22Rv1 (cell line): ENCODE measurements around the gene SHFL.

ENCODE experiments used
- H3K27ac ChIP-seq: fragments of 450-650 bp; 2 replicates; pipeline ENCODE4 v1.5.1; 2017
- ZFX ChIP-seq: fragments of 450-650 bp; IDR thresholded peaks from 2 replicates; pipeline ENCODE4 v1.6.1; 2017; ENCODE audit warnings: antibody characterized with exemption, borderline replicate concordance
- TF ChIP-seq, protein P1 (sequence below): fragments of 450-650 bp; IDR thresholded peaks from 2 replicates; pipeline ENCODE4 v1.5.1; 2017; ENCODE audit warnings: mild to moderate bottlenecking

SHFL gene

DNA sequence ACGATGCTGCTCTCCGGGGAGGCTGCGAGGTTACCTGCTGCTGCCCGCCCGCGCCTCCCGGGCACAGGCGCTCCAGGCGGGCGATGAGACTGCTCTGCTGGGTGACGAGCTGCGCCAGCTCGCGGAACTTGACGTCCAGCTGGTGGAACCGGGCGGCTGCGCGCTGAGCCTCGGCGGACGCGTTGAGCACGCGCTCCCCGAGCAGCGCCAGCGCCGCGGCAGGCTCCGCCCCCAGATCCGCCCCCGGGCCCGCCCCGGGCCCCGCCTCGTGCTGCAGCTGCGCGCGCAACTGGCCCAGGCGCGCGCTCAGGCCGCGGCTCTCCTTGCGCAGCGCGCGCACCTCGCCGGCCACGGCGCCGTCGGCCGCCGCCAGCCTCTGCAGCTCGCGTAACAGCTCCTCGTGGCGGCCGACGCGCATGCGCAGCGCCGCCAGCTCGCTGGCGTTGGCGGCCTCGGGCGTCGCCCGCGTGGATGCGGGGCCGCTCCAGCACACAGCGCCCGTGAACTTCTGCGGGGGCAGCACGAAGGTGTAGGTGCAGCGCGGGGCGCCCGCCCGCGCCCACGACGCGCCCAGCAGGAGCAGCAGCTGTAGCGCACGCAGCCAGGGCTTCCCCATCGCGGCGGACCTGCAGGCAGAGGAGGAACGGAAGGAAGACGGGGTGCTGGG, 10.0 kb downstream of the SHFL start:
- H3K27ac ChIP-seq = peak overlapping the region; percentile 58
- TF ChIP-seq ZFX = no peak
- TF ChIP-seq, protein P1, sequence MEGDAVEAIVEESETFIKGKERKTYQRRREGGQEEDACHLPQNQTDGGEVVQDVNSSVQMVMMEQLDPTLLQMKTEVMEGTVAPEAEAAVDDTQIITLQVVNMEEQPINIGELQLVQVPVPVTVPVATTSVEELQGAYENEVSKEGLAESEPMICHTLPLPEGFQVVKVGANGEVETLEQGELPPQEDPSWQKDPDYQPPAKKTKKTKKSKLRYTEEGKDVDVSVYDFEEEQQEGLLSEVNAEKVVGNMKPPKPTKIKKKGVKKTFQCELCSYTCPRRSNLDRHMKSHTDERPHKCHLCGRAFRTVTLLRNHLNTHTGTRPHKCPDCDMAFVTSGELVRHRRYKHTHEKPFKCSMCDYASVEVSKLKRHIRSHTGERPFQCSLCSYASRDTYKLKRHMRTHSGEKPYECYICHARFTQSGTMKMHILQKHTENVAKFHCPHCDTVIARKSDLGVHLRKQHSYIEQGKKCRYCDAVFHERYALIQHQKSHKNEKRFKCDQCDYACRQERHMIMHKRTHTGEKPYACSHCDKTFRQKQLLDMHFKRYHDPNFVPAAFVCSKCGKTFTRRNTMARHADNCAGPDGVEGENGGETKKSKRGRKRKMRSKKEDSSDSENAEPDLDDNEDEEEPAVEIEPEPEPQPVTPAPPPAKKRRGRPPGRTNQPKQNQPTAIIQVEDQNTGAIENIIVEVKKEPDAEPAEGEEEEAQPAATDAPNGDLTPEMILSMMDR = no peak

DNA sequence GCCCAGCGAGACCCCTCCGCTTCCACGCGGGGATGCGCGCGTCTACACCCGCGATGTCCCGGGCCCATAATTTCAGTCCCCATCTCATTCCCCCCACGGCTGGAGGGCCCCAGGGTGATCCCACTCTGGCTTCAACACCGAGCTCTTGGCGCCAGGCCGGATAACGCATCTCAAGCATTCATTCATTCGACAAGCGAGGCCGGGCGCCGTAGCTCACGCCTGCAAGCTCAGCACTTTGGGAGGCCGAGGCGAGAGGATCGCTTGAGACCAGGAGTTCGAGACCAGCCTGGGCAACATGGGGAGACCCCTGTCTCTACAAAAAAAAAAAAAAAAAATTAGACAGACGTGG, 10.5 kb downstream of the SHFL start:
- H3K27ac ChIP-seq = peak overlapping the region; percentile 58
- no peak for TF ChIP-seq ZFX
- TF ChIP-seq, protein P1 = no peak

DNA sequence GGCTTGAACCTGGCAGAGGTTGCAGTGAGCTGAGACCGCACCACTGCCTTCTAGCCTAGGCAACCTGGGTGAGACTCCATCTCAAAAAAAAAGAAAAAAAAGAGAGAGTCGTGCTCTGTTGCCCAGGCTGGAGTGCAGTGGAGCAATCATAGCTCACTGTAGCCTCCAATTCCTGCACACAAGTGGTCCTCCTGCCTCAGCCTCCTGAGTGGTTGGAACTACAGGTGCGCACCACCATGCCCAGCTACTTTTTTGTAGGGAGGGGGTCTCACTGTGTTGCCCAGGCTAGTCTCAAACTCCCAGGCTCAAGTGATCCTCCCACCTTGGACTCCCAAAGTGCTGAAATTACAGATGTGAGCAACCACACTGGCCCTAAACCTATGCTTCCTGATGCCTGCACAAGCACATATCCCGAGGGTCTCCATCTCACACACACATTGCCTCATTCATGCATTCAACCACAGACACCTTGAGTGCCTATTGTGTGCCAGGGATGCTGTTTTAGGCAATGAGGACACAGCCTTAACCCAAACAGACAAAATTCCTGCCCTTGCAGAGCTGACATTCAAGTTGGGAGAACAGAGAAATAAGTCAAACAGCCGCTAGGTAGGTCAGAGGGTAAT, 14.2 kb downstream of the SHFL start:
- no peak overlapping the region for H3K27ac ChIP-seq
- no peak for TF ChIP-seq ZFX
- TF ChIP-seq, protein P1 = no peak

DNA sequence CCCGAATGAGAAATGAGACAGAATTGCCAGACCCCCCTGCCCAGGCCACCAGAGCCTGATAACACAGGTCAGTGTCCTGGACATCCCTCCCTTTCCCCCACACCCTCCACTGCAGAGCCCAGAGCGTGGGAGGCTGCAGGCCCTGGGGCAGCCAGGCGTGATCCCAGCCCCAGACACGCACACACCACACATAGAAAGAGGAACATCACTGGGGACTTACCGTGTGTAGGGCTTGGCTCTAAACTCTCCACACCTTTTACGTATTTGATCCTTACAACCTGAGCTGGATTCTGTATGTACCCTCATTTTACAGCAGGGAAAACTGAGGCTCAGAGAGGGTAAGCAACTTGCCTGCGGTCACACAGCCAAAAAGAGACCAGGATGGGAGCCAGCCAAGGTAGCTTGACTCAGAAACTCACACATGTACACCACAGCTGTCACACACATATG, 16.7 kb downstream of the SHFL start:
- no peak for TF ChIP-seq ZFX
- TF ChIP-seq, protein P1 = no peak
- no peak overlapping the region for H3K27ac ChIP-seq

DNA sequence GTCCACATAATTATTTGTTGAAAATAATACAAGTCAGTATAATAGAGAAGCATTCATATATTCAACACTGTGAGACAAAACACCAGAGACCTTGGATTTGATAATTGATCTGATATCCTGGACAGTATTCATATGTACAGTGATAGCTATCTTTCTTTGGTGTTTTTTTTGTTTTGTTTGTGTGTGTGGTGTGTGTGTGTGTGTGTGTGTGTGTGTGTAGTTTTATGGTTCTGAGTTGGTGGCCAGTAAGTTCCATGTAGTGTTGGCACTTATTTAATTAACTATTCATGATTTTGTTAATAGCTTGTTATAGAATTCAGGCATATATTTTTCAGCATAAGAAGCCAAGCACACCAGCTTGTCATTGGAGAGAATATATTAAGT, 18.0 kb downstream of the SHFL start:
- no peak for TF ChIP-seq ZFX
- H3K27ac ChIP-seq = no peak overlapping the region

DNA sequence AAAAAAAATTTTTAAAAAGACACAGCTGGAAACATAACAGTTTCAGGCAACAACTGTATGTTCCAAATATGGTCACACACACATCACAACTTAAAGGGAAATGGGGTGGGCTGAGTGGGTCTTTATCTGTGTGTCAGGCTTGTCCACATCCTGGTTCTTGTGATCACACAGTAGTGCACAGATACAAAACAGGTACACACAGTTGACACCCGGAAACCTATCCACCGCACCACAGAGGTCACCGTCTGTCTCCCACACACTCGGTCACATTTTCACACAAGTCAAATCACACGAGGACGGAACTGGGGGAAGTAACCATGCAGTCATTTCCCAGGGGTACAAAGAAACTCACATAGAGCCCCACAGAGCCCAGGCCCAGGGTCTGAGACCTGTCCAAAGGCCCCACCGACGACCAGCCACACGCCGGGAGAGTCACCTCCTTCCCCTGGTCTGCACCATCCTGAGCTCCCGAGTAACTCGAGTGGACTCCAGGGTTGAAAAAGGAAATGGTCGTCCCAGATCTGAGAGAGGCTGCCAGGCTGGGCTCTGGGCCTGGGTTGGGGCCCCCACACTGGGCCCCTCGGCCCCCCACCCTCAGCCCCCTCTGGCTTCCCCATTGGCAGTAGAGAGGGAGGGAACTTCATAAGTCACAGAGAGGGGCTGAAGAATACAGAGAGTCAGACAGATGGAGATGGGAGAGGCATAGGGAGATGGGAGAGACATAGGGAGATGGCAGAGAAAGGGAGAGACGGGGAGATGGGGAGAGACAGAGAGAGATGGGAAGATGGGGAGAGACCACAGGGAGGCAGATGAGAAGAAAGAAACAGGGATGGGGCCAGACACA, 18.8 kb downstream of the SHFL start:
- no peak overlapping the region for H3K27ac ChIP-seq
- TF ChIP-seq ZFX = no peak
- TF ChIP-seq, protein P1 = no peak

DNA sequence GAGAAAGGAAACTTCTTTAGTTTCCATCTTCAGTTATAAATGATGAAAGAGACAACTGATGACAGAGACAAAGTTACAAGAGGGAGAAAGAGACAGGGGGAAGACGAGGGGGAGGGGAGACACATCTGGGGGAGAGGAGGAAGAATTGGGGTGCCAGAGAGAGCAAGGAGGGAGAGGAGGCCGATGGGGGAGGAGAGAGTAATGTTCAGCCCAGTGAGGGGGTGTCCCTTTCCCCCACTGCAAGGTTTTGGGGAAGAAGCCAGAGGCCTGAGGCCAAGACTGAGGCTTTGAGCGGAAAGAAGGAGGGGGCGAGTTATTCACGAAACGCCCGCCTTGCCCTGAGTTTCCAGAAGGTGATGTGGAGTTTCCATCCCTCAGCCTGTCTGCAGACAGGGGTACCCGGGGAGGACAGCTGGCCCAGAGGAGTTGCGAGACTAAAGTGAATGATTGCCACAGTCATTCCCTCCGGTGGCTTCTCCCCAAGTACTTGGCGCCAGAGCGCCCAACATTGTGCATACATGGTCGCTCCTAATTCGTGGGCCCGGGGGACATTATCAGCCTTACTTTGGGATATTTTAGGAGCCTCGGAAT, 19.5 kb downstream of the SHFL start:
- H3K27ac ChIP-seq = no peak overlapping the region
- TF ChIP-seq, protein P1 = no peak
- TF ChIP-seq ZFX = no peak
